GM18526 (cell line): ENCODE measurements around the gene CASR.

ENCODE experiments used
- POLR2A ChIP-seq: IDR thresholded peaks from 3 replicates; pipeline ENCODE4 v1.6.1; 2011; ENCODE audit not compliant: insufficient read length; ENCODE audit errors: extremely low read depth

CASR gene

DNA sequence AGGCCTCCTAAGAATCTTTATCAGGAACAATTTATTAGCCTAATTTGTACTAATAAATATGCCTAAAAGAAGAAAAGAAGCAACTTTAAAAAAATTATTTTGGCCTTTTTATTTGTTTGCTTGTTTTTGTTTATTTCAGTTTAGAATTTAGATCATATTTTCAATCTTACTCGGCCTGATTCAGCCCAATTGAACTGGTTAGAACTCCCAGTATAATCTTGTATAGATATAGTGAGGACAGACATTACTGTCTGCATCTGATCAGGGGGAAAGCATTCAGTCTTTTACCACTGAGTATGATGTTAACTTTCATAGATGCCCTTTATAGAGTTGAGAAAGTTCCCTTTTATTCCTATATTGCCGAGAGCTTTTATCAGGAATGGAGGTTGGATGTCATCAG, 85.6 kb downstream of the CASR start:
- TF ChIP-seq POLR2A = no peak

DNA sequence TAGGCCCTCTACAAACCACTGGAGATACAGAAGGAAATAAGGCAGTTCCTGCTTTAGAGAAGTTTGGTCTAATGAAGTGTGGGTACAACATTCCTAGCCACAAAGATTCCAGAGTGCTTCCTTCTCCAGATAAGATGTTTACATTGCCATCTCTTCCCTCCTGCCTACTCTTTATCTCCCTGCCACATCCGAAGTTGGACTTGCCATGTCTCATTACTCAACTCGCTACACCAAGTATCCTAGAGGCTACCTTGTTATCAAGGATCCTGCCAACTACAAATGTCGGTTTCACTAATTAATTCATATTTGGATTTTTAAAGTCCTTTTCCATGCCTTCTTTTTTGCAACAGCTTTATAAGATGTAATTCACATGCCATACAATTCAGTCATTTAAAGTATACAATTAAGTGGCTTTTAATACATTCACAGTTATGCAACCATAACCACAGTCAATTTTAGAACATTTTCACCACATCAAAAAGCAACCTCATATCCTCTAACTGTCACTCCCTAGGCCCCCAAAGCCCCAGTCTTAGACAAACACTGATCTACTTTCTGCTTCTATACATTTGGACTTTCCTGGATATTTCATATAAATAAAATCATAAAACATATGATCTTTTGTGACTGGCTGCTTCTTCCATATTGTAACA, 87.9 kb downstream of the CASR start:
- no peak for TF ChIP-seq POLR2A

DNA sequence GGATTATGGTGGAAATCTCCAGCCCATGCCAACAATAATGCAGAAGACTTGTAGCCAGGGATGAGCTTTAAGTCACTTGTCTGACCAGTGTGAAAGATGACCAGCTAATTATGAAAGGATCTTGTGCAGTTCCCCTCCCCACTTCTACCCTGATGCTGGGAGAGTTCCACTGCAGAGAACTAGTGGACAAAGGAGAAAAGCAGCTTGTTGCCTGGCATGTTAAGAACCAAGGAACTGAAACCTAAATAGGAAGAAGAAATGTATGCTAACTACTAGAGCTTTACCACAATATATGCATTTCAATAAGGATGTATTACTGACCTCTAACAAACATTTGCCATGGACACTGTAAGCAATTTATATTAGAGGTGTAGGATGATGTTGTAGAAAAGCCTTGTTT, 89.4 kb downstream of the CASR start:
- no peak for TF ChIP-seq POLR2A

DNA sequence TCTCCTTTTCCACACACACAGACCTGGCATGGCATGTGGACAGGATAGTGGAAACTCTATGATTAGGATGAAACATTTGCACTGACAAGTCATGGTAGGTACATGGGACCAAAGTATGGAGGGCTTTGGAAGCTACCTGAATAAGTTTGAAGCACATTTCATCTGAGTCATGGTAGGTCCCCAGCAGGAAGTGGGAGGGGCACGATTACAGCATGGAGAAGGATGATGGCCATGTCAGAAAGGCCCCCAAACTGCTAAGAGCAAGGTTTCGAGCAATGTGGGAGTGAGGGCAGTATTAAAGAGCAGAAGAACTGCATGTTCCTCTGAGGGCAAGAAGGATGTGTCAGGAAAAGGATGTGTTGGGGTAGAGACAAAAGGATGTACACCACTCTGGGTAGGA, 90.0 kb downstream of the CASR start:
- TF ChIP-seq POLR2A = no peak

DNA sequence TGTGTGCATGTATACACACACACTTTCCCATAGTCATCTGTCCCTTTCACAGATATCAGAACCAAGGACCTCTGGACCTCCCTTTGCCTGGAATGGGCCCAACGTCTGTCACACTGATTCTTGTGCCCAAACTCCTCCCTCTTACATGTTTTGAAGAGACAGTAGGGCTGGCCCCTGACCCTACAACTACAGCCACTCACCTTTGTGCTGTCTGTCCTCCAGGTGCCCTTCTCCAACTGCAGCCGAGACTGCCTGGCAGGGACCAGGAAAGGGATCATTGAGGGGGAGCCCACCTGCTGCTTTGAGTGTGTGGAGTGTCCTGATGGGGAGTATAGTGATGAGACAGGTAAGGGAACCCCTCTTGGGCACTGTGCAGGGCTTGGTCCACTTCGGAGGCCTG, 98.4 kb downstream of the CASR start:
- TF ChIP-seq POLR2A = no peak

DNA sequence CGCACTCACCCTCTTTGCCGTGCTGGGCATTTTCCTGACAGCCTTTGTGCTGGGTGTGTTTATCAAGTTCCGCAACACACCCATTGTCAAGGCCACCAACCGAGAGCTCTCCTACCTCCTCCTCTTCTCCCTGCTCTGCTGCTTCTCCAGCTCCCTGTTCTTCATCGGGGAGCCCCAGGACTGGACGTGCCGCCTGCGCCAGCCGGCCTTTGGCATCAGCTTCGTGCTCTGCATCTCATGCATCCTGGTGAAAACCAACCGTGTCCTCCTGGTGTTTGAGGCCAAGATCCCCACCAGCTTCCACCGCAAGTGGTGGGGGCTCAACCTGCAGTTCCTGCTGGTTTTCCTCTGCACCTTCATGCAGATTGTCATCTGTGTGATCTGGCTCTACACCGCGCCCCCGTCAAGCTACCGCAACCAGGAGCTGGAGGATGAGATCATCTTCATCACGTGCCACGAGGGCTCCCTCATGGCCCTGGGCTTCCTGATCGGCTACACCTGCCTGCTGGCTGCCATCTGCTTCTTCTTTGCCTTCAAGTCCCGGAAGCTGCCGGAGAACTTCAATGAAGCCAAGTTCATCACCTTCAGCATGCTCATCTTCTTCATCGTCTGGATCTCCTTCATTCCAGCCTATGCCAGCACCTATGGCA, 100.5 kb downstream of the CASR start:
- TF ChIP-seq POLR2A = no peak

DNA sequence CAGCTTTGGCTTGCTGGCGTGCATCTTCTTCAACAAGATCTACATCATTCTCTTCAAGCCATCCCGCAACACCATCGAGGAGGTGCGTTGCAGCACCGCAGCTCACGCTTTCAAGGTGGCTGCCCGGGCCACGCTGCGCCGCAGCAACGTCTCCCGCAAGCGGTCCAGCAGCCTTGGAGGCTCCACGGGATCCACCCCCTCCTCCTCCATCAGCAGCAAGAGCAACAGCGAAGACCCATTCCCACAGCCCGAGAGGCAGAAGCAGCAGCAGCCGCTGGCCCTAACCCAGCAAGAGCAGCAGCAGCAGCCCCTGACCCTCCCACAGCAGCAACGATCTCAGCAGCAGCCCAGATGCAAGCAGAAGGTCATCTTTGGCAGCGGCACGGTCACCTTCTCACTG, 101.0 kb downstream of the CASR start:
- TF ChIP-seq POLR2A = no peak

DNA sequence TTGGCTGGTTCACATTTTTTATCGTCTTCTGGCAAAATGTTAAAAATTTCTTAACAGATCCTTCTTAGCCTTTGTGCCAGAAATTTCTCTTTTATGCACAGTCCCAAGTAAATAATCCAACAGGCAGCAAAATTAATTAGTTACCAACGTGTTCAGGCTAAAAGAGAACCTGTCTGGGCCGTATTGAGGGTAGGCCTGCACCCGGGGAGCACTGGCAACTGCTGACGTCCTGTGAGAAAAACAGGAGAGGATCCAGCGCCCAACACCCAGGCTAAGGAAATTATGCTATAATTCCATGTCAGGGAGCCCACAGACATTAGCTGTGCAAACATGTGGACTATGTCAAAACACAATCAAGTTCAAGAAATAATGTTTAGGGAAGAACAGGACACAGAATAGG, 110.9 kb downstream of the CASR start:
- TF ChIP-seq POLR2A = no peak

DNA sequence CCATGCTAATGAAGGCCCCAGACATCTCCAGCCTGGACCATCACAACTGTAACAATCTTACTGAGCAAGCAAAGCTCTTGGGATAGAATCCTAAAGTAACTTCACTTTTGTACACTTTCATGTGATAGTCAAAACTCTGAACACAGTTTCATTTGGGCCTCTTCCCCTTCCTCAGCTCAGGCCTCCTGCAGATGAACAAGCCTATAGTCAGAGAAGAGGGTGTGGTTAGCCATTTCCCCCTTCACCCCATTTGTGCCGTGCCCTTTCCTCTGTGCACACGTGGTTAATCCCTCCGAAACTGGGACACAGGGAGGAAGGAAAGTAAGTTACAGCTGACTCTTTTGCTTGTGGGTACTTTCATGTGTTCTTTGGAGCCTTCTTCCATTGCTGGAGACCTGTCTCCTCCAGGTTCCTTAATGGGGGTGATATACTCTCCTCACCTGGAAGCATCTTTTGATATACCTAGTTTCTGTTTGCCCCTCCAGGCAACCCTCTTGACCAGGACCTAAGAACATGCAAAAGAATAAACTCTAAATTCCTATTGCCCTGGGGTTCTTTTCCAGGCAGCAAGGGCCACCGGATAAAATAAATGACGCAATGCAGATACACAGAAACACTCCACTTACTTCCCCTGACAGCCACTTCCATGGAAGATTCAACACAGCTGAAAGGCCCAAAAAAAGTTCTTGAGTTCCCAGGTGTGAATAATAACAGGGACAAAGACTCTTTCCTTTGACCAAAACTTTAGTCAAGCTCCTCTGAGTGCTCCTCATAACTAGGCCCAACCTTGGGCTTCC, 112.0 kb downstream of the CASR start:
- no peak for TF ChIP-seq POLR2A

DNA sequence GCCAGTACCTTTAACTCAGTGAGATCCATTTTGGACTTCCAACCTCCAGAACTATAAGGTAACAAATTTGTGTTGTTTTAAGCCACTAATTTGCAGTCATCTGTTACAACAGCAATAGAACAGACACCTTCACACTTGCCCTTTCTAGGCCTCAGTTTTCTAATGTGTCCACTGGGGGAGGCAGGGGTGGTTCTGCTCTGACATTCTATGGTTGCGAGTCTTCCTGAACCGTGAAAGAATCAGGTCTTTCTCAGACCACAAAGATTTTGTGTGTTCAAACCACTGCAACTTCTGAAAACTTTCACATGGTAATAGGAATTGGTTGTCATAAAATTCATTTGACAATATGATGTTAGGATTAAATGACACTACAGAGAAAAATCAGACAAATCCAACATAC, 114.8 kb downstream of the CASR start:
- TF ChIP-seq POLR2A = no peak

DNA sequence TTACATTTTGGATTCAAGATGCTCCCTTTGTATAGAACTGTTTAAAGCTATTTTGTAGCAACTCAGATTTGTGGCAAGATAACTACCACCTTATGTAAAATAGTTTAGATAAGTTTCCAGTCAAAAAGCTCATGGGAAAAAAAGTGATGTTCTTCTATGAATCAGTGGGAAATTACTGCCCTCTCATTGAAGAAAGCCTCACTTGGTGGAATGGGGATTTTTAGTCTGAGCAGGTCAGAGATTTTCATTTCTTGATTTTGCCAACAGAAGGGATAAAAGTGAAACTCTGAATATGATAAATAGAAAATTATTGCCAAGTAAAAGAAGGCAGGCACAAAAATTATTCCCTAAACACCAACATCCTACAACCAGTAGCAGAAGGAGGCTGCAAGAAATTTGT, 115.7 kb downstream of the CASR start:
- TF ChIP-seq POLR2A = no peak

DNA sequence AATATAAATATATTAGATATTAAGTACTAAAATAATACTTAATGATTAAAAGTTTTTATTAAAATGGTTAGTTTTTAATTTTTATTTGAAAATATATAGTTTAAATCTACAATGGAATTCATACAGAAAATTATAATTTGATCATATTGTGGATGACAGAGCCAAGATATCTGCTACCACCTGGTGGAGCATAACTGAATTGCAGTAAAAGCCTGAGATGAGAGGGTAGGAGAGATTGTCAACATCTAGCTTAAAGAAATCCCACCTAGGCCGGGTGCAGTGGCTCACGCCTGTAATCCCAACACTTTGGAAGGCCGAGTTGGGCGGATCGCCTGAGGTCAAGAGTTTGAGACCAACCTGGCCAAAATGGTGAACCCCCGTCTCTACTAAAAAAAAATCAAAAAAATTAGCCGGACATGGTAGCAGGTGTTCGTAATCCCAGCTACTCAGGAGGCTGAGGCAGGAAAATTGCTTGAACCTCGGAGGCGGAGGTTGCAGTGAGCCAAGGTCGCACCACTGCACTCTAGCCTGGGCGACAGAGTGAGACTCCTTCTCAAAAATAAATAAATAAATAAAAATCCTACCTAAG, 116.5 kb downstream of the CASR start:
- TF ChIP-seq POLR2A = no peak

DNA sequence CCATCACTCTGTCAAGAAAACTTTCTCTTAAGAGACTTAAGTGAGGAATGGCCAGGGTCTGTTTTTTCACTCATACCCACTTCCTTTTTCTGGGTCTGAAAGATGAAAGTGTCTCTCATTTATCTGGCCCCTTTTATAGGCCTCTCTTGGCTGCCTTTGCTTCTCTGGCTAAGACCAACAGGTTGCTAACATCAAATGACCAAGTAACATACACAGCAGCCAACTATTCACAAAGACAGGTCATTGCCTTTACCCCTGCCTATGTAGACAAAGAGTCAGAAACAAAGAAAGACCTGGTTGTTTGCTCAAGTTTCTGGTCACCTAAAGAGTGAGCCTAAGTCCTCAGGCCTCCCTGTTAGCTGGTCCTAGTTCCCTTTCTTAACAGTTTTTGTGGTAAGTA, 117.6 kb downstream of the CASR start:
- no peak for TF ChIP-seq POLR2A

DNA sequence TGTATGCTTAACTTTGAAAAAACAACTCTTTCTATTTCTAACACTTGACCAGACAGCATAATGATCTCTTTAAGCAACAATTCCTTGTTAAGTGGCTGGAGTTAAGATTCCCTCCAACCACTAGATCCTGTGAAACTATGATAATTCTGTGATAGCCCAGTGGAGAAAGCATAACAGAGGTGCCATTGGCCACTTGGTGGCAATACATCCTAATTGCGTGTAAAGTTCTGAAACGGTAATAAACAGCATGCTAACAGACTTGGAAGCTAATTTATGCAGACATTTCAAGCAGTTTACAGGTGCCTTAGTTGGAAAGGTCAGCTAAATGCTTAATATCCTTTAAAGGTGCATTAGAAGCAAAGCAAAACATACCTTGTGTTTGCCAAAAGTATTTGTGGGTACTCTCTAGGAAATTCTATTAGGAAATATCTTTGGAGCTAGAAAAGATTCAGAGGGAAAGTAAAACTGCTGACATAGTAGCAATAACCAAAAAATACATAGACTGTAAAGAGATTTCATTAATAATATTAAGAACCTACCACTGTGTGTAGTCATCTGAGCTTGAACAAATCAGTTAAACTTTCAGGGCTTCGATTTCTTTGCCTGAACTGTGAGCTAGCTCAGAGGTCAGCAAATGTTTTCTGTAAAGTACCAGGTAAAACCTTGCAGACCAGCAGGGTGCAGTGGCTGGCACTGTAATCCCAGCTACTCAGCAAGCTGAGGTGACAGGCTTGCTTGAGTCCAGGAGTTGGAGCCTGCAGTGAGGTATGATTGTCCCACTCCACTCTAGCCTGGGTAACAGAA, 122.6 kb downstream of the CASR start:
- TF ChIP-seq POLR2A = no peak

DNA sequence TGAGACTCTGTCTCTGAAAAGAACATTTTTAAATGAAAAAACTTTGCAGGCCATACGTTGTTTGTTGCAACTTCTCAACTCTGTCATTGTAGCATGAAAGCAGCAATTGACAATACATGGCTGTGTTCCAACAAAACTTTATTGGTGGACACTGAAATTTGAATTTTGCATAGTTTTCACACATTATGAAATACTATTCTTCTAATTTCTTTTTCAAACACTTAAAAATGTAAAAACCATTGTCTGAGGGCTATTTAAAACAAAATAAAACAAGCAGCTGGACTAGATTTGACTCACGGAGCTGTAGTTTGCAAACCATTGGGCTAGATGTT, 123.1 kb downstream of the CASR start:
- no peak for TF ChIP-seq POLR2A
